Sigmoid colon (tissue), 4 donors: ENCODE data around the gene RBM19.

Experiments used
- POLR2A ChIP-seq, 2 donors: fragments of 450-650 bp; IDR thresholded peaks; one replicate each; pipeline ENCODE4 v1.6.1; 2016; ENCODE audit warnings: antibody characterized with exemption in 2 of 2, mild to moderate bottlenecking in 2 of 2, moderate library complexity in 2 of 2
- POLR2AphosphoS5 ChIP-seq, 4 donors: sonication (generic); formaldehyde crosslinking; IDR thresholded peaks; one replicate each; pipeline ENCODE4 v1.6.1; 2017; ENCODE audit warnings: antibody characterized with exemption in 4 of 4
- TF ChIP-seq, protein P1 (sequence below), 4 experiments: fragments of 450-650 bp in 3 of 4; fragments of 200-600 bp in 1 of 4; IDR thresholded peaks; one replicate each; pipeline ENCODE4 v1.5.1; 2016 to 2019; ENCODE audit warnings: antibody characterized with exemption in 4 of 4, mild to moderate bottlenecking in 3 of 4, moderate library complexity in 2 of 4

DNA sequence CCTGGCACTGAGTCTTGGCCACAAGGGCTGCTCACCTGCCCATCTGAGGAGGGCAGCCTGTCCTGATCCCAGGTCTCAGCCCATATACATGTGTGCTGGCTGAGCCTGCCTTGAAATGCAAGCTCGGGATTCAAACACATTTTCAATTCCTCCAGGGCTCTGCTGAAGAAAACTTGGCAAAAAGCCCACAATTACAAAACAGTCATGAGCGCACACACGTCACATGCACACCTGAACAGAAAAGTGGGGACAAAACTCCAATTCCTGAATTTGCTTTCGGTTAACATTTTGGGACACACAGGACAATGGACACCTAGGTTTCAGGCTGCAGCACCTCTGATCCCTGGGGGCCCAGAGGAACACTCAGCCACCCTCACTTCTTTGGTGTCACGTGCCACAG is 113.9 kb downstream of the RBM19 start:
- TF ChIP-seq, protein P1, sequence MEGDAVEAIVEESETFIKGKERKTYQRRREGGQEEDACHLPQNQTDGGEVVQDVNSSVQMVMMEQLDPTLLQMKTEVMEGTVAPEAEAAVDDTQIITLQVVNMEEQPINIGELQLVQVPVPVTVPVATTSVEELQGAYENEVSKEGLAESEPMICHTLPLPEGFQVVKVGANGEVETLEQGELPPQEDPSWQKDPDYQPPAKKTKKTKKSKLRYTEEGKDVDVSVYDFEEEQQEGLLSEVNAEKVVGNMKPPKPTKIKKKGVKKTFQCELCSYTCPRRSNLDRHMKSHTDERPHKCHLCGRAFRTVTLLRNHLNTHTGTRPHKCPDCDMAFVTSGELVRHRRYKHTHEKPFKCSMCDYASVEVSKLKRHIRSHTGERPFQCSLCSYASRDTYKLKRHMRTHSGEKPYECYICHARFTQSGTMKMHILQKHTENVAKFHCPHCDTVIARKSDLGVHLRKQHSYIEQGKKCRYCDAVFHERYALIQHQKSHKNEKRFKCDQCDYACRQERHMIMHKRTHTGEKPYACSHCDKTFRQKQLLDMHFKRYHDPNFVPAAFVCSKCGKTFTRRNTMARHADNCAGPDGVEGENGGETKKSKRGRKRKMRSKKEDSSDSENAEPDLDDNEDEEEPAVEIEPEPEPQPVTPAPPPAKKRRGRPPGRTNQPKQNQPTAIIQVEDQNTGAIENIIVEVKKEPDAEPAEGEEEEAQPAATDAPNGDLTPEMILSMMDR (IDR thresholded peaks at IDR 0.05), result no peak
- TF ChIP-seq POLR2A (IDR thresholded peaks at IDR 0.05), result no peak
- TF ChIP-seq POLR2AphosphoS5 (IDR thresholded peaks at IDR 0.05), result no peak
